Keratinocyte (primary cell): ENCODE measurements around the gene RHBDF1. TPM values are rescaled to one million over a fixed set of nuclear protein-coding genes. Genes with fewer than 3 reads are reported as not detected.

Experiments used
- DNase-seq: peaks from one replicate; pipeline ENCODE4 v3.0.0-alpha.2; 2011; ENCODE audit warnings: low read depth, missing footprints, low spot score
- FAIRE-seq: peaks from 2 replicates; lab custom pipeline; 2011; peaks lifted over from hg19 to GRCh38; lab: Jason Lieb, UNC
- H2AFZ ChIP-seq: 2 replicates; pipeline ENCODE4 v1.6.0; 2012; ENCODE audit warnings: low read length, control low read depth, inconsistent platforms; ENCODE audit not compliant: control insufficient read depth
- H3K27ac ChIP-seq: 2 replicates; pipeline ENCODE4 v1.5.1; 2011; ENCODE audit warnings: low read length; ENCODE audit not compliant: control insufficient read depth, insufficient read depth
- H3K27me3 ChIP-seq: 3 replicates; pipeline ENCODE4 v1.6.0; 2011; ENCODE audit warnings: low read length; ENCODE audit not compliant: control insufficient read depth, insufficient read depth; ENCODE audit errors: extremely low read depth
- H3K36me3 ChIP-seq, 2 experiments: 2 replicates in 1 of 2; 3 replicates in 1 of 2; pipeline ENCODE4 v1.5.1; 2011; ENCODE audit warnings: low read length in 2 of 2, mild to moderate bottlenecking in 1 of 2; ENCODE audit not compliant: control insufficient read depth in 2 of 2, insufficient read depth in 2 of 2; ENCODE audit errors: extremely low read depth in 1 of 2
- H3K4me1 ChIP-seq: 3 replicates; pipeline ENCODE4 v1.5.1; 2011; ENCODE audit warnings: low read length; ENCODE audit not compliant: control insufficient read depth, insufficient read depth; ENCODE audit errors: extremely low read depth
- H3K4me2 ChIP-seq: 3 replicates; pipeline ENCODE4 v1.6.0; 2011; ENCODE audit warnings: low read depth, low read length; ENCODE audit not compliant: control insufficient read depth, insufficient read depth; ENCODE audit errors: extremely low read depth
- H3K4me3 ChIP-seq, 3 experiments: fragments of 200-600 bp in 1 of 3; sonication (generic) in 1 of 3; 2 replicates in 2 of 3; 3 replicates in 1 of 3; pipeline ENCODE4 v1.5.1; 2011 to 2016; ENCODE audit warnings: low read length in 3 of 3, mild to moderate bottlenecking in 3 of 3, control low read depth in 2 of 3, inconsistent platforms in 1 of 3, low read depth in 1 of 3, mixed read lengths in 1 of 3, mixed run types in 1 of 3, moderate library complexity in 1 of 3; ENCODE audit not compliant: control insufficient read depth in 2 of 3, insufficient read depth in 2 of 3; ENCODE audit errors: extremely low read depth in 1 of 3
- H3K79me2 ChIP-seq: 2 replicates; pipeline ENCODE4 v1.6.0; 2012; ENCODE audit warnings: low read length; ENCODE audit not compliant: control insufficient read depth, insufficient read depth
- H3K9ac ChIP-seq: 3 replicates; pipeline ENCODE4 v1.6.0; 2011; ENCODE audit warnings: low read length; ENCODE audit not compliant: control insufficient read depth, insufficient read depth; ENCODE audit errors: extremely low read depth
- H3K9me1 ChIP-seq: 3 replicates; pipeline ENCODE4 v1.6.0; 2011; ENCODE audit warnings: low read length; ENCODE audit not compliant: control insufficient read depth, insufficient read depth; ENCODE audit errors: extremely low read depth
- H3K9me3 ChIP-seq: 2 replicates; pipeline ENCODE4 v1.5.1; 2012; ENCODE audit warnings: low read depth, low read length; ENCODE audit not compliant: control insufficient read depth
- H4K20me1 ChIP-seq: 3 replicates; pipeline ENCODE4 v1.6.0; 2011; ENCODE audit warnings: low read length; ENCODE audit not compliant: control insufficient read depth, insufficient read depth; ENCODE audit errors: extremely low read depth
- CTCF ChIP-seq, 3 experiments: IDR thresholded peaks in 1 of 3; conservative IDR thresholded peaks in 1 of 3; optimal IDR thresholded peaks in 1 of 3; 2 replicates in 2 of 3; 3 replicates in 1 of 3; pipeline versions ENCODE3 to v1.5.1; 2011; ENCODE audit warnings: low read length in 3 of 3, mild to moderate bottlenecking in 3 of 3, moderate library complexity in 2 of 3, control low read depth in 1 of 3, inconsistent platforms in 1 of 3; ENCODE audit not compliant: insufficient read depth in 2 of 3; ENCODE audit errors: extremely low read depth in 1 of 3
- EZH2 ChIP-seq: IDR thresholded peaks from one replicate; pipeline ENCODE4 v1.6.1; 2012; ENCODE audit warnings: inconsistent platforms, mild to moderate bottlenecking, low read length, moderate library complexity
- dilution Hi-C: fragments of 300-500 bp; cut with MboI; formaldehyde crosslinking; loops from one replicate; pipeline ENCODE4 v1.7.0; 2020; ENCODE audit warnings: low sequenced_read_pairs; ENCODE audit not compliant: extremely low pct_ligation_motif_present
- polyA plus RNA-seq, 5 experiments: library from polyadenylated mRNA; depleted of rRNA in 3 of 5; stranded (reverse) in 3 of 5; stranded (forward) in 1 of 5; unstranded in 1 of 5; fragments of >200 nt; gene quantifications; 1 replicate in 1 of 5; 2 replicates in 3 of 5; 3 replicates in 1 of 5; pipeline versions ENCODE4 v1.2.1 to v1.2.3, GENCODE V29; 2011 to 2012; ENCODE audit warnings: missing spikeins in 2 of 5, low read depth in 1 of 5, low replicate concordance in 1 of 5

The RHBDF1 gene
- polyA plus RNA-seq, 1 donor (not counting 4 experiments of a cell fraction or from before 2014, with no cell fraction given), result 20.4 TPM

- dilution Hi-C loops, result no loop called here
- no peak overlapping the region for H2AFZ ChIP-seq
- DNase-seq (no peak), FAIRE-seq (no peak)
- no peaks in the 10 kb centered on the region for H3K9me3 ChIP-seq
- peaks cover 6% of the 10 kb centered on the region for H3K79me2 ChIP-seq
- no peaks in the 10 kb centered on the region for H3K9me1 ChIP-seq
- TF ChIP-seq EZH2 (no peak), CTCF (optimal IDR thresholded peaks at IDR 0.05 in 1 of 3, IDR thresholded peaks at IDR 0.05 in 1 of 3, conservative IDR thresholded peaks at IDR 0.05 in 1 of 3; ENCODE audit: extremely low read depth in 1 of 3, insufficient read depth in 2 of 3, low read length in 3 of 3) (no peak)
- H3K4me3 ChIP-seq, result no peak overlapping the region
- H3K36me3 ChIP-seq, result peaks cover 22 to 34% of the 10 kb centered on the region in 2 experiments
- peaks cover 4% of the 10 kb centered on the region for H4K20me1 ChIP-seq
- H3K27me3 ChIP-seq, result no peaks in the 10 kb centered on the region
- H3K4me2 ChIP-seq, result no peak overlapping the region
- peaks cover 2% of the 10 kb centered on the region for H3K4me1 ChIP-seq
- H3K9ac ChIP-seq, result no peak overlapping the region
- no peak overlapping the region for H3K27ac ChIP-seq
Measured at GRCh38 chr16:63466-63865, 9.0 kb downstream of the RHBDF1 start.

GRCh38 chr16:62968-63391, 9.5 kb downstream of the RHBDF1 start:
- Histone ChIP-seq H3K27me3 (no peaks in the 10 kb centered on the region), H3K79me2 (peaks cover 6% of the 10 kb centered on the region), H3K36me3 (peaks cover 23 to 39% of the 10 kb centered on the region in 2 experiments), H3K4me3 (no peak overlapping the region), H3K4me2 (no peak overlapping the region), H3K9me3 (no peaks in the 10 kb centered on the region), H3K9me1 (no peaks in the 10 kb centered on the region), H3K9ac (no peak overlapping the region), H2AFZ (no peak overlapping the region), H3K4me1 (no peaks in the 10 kb centered on the region), H4K20me1 (peaks cover 4% of the 10 kb centered on the region), H3K27ac (no peak overlapping the region)
- DNase-seq, result no peak
- TF ChIP-seq CTCF (optimal IDR thresholded peaks at IDR 0.05 in 1 of 3, IDR thresholded peaks at IDR 0.05 in 1 of 3, conservative IDR thresholded peaks at IDR 0.05 in 1 of 3; ENCODE audit: extremely low read depth in 1 of 3, insufficient read depth in 2 of 3, low read length in 3 of 3) (no peak), EZH2 (no peak)
- dilution Hi-C loops, result no loop called here
- FAIRE-seq, result no peak
